ENCODE results near the gene LAMC1. TPM values are rescaled to one million over a fixed set of nuclear protein-coding genes. Genes with fewer than 3 reads are reported as not detected.

Gene LAMC1
- total and polyA plus RNA-seq, 10 of the 15 experiments (the other 5 are each of a cell fraction or from before 2014, with no cell fraction given) = 4.6 to 51.4 (median 25.6) TPM

DNA sequence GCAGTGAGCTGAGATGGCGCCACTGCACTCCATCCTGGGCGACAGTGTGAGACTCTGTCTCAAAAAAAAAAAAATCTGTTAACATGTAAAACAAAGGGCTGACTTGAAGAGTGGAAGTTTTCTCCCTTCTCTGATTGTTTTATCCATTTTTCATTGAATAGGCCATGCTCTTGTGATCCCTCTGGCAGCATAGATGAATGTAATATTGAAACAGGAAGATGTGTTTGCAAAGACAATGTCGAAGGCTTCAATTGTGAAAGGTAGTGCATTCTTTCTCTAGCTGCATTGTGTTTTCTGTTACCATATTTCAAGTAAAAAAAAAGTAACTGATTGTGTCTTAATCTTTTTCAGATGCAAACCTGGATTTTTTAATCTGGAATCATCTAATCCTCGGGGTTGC lies 93.2 kb downstream of the LAMC1 start (continued):
- TF ChIP-seq, protein P1, sequence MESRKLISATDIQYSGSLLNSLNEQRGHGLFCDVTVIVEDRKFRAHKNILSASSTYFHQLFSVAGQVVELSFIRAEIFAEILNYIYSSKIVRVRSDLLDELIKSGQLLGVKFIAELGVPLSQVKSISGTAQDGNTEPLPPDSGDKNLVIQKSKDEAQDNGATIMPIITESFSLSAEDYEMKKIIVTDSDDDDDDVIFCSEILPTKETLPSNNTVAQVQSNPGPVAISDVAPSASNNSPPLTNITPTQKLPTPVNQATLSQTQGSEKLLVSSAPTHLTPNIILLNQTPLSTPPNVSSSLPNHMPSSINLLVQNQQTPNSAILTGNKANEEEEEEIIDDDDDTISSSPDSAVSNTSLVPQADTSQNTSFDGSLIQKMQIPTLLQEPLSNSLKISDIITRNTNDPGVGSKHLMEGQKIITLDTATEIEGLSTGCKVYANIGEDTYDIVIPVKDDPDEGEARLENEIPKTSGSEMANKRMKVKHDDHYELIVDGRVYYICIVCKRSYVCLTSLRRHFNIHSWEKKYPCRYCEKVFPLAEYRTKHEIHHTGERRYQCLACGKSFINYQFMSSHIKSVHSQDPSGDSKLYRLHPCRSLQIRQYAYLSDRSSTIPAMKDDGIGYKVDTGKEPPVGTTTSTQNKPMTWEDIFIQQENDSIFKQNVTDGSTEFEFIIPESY (IDR thresholded peaks at IDR 0.05) = no peak
- TF ChIP-seq ETV6 (conservative IDR thresholded peaks at IDR 0.05 in 1 of 2, IDR thresholded peaks at IDR 0.05 in 1 of 2; ENCODE audit: borderline replicate concordance in 1 of 2, low read depth in 1 of 2) = no peak

GRCh38 chr1:183121609-183122008 lies 98.4 kb downstream of the LAMC1 start:
- peaks cover 14 to 22% of the 10 kb centered on the region in 2 experiments for H3K36me3 ChIP-seq (ENCODE audit: control insufficient read depth in 2 of 2, insufficient read depth in 2 of 2, low read length in 1 of 2)
- intact Hi-C loops (cut with micrococcal nuclease; ENCODE audit: unreplicated experiment) (no loop called here), in situ Hi-C loops (cut with MboI) (no loop called here)
- ChIA-PET POLR2A (no interaction called here), RAD21 (ENCODE audit: unreplicated experiment) (interaction anchor here (0.6 to 1.2 kb wide), 2 partner anchors 50 to 125 kb away, joined by 3 read pairs; no protein-coding TSS in a partner anchor), CTCF (no interaction called here), SMC1A (ENCODE audit: uncharacterized antibody, unreplicated experiment) (no interaction called here)
- no peaks in the 10 kb centered on the region for H3K4me1 ChIP-seq (ENCODE audit: control insufficient read depth, insufficient read depth, low read length)
- TF ChIP-seq, protein P2, sequence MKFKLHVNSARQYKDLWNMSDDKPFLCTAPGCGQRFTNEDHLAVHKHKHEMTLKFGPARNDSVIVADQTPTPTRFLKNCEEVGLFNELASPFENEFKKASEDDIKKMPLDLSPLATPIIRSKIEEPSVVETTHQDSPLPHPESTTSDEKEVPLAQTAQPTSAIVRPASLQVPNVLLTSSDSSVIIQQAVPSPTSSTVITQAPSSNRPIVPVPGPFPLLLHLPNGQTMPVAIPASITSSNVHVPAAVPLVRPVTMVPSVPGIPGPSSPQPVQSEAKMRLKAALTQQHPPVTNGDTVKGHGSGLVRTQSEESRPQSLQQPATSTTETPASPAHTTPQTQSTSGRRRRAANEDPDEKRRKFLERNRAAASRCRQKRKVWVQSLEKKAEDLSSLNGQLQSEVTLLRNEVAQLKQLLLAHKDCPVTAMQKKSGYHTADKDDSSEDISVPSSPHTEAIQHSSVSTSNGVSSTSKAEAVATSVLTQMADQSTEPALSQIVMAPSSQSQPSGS (IDR thresholded peaks at IDR 0.05; ENCODE audit: low read length) = no peak
- TF ChIP-seq CTCF (IDR thresholded peaks at IDR 0.05 in 2 of 3, conservative IDR thresholded peaks at IDR 0.05 in 1 of 3; ENCODE audit: control insufficient read depth in 2 of 3, extremely low read depth in 1 of 3, insufficient read depth in 1 of 3, low read depth in 3 of 3, low read length in 3 of 3) = no peak
- no peak for TF ChIP-seq RBBP5 (conservative IDR thresholded peaks at IDR 0.05)
- no peak for TF ChIP-seq TCF3 (IDR thresholded peaks at IDR 0.05; ENCODE audit: borderline replicate concordance, insufficient read depth, low read depth, low read length)
- no peak for TF ChIP-seq ZNF24 (IDR thresholded peaks at IDR 0.05)
- TF ChIP-seq POLR2A (IDR thresholded peaks at IDR 0.05; ENCODE audit: low read depth, low read length) = no peak
- TF ChIP-seq JUNB (IDR thresholded peaks at IDR 0.05) = no peak
- no peak for TF ChIP-seq DPF2 (IDR thresholded peaks at IDR 0.05)
- no peak for TF ChIP-seq IRF4 (IDR thresholded peaks at IDR 0.05; ENCODE audit: low read depth, low read length)
- H4K20me1 ChIP-seq (ENCODE audit: control insufficient read depth, insufficient read depth) = no peaks in the 10 kb centered on the region
- H3K27me3 ChIP-seq (replicated peaks in 1 of 2; ENCODE audit: control insufficient read depth in 2 of 2, insufficient read depth in 2 of 2, low read length in 1 of 2) = no peaks in the 10 kb centered on the region
- no peak overlapping the region for H3K4me2 ChIP-seq (ENCODE audit: control insufficient read depth, insufficient read depth)
- no peak overlapping the region for H3K9ac ChIP-seq (ENCODE audit: control insufficient read depth, insufficient read depth, low read length)
- no peak overlapping the region for H2AFZ ChIP-seq (ENCODE audit: control insufficient read depth, low read depth, low read length)
- H3K79me2 ChIP-seq (ENCODE audit: control insufficient read depth, insufficient read depth, low read length) = no peaks in the 10 kb centered on the region
- H3K27ac ChIP-seq (ENCODE audit: control insufficient read depth, insufficient read depth) = no peak overlapping the region
- DNase-seq (ENCODE audit: low read depth, low spot score) (no peak), FAIRE-seq (no peak), ATAC-seq (no peak)
- WGBS (ENCODE audit: insufficient coverage, insufficient replicate concordance, low lambda C conversion rate, missing lambda C conversion rate) = 94% methylated on average over 3 of the region's 3 CpGs
- no TSS peak for BruUV-seq (replicated peaks)
- no peak overlapping the region for H3K4me3 ChIP-seq
- no peaks in the 10 kb centered on the region for H3K9me3 ChIP-seq (replicated peaks; ENCODE audit: control insufficient read depth, insufficient read depth, low read length)
